ENCODE data around the gene ARHGAP45.

GRCh38 chr19:1112268-1113029 lies 45.5 kb downstream of the ARHGAP45 start:
- TF ChIP-seq POLR2A (IDR thresholded peaks at IDR 0.05; ENCODE audit: low read depth, low read length) (no peak), POLR2AphosphoS5 (IDR thresholded peaks at IDR 0.05; ENCODE audit: low read depth, low read length) (no peak), TAF1 (IDR thresholded peaks at IDR 0.05; ENCODE audit: borderline replicate concordance, low read depth, low read length) (no peak)
